NCI-H1048 (cell line): ENCODE results near the gene PTTG1IP.
"Not testable (repeated sequence)": the region's sequence is repeated elsewhere in the genome, so short reads cannot be mapped to it uniquely, and the experiment has no call there.

Experiments
- DNase-seq: peaks from one replicate; lab custom pipeline; 2025; lab: John Stamatoyannopoulos, UW

Gene PTTG1IP

DNA sequence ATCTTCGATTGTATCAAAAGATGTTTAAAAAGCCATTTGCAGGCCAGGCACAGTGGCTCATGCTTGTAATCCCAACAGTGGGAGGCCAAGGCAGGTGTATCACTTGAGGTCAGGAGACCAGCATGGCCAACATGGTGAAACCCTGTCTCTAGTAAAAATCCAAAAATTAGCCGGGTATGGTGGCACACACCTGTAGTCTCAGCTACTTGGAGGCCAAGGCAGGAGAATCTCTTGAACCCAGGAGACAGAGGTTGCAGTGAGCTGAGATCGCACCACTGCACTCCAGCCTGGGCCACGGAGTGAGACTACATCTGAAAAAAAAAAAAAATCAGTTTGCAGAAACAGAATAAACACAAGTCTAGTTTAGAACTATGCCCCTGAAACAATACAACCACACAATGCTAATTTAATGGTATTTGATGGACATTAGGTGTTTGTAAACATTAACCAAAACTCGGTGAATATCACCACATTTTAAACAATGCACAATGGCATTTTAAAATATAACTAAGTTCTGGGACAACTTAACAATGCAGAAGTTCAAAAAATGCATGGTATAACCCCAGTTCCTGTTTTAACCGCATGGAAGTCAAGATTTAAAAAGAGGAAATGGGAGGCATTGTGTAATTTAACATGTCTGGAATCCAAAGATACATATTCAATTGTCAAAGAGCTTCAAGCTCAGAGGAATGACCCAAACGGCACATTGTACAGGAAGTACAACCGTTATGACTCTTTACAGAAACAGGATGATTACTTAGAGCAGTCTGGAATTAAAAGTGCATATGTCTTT, 7.1 kb upstream of the PTTG1IP start:
- no peak for DNase-seq

GRCh38 chr21:44879238-44879637, 5.7 kb upstream of the PTTG1IP start:
- not testable (repeated sequence) for DNase-seq

DNA sequence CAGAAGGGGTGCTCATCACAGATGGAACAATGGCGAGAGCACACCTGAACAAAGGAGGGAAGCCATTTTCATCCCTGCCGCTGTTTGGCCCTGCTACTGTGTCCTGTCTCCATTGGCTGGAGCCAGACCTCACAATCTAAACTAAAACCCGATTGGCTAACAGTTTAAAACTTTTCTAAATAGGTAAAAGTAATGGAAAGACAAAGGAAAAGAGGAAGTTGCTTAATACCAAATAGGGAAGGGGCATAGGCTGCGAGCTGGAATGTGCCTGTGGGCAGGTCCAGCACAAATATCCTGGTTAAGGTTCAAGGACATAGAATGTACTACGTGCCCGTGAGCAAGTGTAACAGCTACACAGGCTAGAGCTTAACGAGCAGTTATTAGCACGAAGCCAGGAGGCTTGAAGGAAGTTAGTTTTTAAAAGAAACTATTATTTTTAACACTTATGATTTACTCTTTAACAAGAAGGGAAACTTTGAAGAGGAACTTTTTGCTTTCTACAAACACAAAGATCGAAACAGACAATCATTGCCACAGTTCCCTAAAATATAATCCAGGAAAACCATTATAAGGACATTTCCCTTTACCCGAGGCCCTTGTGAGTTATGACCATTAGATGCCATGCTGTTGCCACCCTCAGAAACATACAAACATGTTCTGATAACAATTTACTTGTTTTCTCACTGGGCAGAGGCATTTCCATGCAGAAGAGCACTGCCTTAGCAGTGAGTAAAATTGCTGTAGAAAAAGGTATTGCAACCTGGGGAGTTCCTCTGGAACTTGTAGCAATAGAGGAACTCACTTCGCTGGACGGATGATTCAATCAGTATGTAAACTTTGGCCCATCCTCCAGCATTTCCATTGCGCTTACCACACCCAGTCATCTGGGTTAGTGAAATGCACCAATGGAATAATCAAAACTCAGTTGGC, 4.8 kb upstream of the PTTG1IP start:
- no peak for DNase-seq

DNA sequence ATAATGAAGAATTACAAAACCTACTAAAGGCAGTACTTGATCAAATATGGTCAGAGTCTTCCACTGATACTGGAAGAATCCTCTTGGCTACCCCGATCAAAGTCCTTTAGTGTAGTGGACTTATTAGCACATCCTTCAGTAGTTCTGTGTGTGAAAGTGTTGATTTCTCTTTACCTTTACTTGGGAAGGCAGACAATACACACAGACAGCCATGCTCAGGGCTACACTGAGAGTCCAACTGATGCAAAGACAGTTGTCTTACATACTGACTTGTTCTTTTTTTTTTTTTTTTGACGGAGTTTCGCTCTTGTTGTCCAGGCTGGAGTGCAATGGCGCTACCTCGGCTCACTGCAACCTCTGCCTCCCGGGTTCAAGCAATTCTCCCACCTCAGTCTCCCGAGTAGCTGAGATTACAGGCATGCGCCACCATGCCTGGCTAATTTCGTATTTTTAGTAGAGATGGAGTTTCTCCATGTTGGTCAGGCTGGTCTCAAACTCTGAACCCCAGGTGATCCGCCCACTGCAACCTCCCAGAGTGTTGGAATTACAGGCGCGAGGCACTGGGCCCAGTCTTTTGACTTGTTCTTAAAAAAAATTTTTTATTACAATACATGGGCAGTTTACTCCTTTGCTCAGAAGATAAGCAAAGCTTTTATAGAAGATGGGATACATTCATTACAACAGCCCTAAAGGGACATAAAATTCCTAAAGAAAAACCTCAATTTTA, 3.5 kb upstream of the PTTG1IP start:
- no peak for DNase-seq

DNA sequence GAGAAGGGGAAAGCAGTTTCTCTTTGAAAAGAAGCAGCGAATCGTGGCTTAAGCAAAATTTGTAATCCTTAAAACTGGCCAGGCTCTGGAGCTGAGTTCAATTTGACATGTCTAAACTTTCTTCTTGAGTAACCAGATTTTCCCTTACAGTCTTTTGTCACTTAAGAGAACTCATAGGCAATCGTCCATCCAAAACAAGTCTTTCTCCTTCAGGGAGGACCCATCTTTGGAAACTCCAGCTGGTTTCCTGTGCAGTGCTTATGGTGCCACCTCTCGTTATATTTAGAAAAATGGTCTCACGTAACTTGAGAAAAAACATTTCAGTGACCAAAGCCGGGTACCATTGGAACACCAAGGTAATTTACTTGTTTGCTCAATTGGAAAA, 1.8 kb upstream of the PTTG1IP start:
- DNase-seq, result no peak

DNA sequence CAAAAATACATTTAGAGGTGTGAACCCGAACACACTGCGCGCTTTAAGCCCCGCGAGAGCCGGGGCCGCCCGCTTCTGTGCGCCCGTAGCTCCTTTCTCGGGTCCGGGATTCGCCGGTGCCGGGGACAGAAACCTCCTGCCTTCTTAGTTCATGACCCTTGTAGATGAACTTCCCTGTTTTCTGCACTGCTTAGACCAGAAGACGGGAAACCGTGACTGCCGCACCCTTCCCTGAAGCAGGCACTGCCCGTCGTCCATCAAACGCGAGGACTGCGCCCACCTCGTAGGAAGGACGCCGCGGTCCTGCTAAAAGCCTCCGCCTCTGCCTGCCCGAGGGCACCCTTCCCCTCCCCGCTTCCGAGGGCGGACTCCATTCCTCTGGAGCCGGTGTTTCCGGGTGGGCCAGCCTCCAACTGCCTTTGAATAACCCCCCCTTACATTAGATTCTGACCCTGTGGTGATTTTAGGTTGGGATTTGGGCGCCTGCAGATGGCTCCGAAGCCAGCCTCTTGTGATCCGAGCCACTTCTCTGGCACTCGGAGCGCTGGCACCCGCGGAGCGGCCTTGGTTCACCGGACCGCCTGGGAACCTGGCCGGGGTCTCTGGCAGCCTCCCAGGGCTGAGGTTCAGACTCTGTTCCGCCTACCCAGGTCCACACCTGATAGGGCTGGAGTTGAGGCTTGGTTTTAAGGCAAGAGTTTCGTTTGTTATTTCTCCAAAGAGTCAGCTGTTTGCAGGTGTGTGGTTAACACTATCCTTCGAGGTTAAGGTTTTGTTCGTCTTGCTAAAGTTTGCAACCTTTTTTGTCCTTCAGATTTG, 1.2 kb upstream of the PTTG1IP start:
- DNase-seq, result no peak

- no peak for DNase-seq
These were observed 678 bp upstream of the PTTG1IP start for GRCh38 chr21:44874240-44874496.

GRCh38 chr21:44872649-44873355, 688 bp downstream of the PTTG1IP start:
- DNase-seq, result no peak

DNA sequence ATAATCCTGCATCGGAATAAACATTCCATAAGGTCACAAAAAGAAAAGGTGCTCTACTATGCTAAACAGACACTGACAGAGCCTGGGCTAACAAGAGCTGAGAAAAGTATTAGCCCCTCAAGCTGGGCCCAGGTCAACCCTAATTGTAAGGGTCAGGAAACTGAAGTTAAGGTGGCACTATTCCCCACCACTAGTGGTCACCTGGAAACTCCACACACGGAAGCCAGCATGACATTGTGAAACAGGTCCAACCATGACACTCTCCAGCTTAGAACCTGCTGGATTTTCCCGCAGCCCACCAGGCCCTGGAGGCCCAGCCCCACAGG, 1.2 kb downstream of the PTTG1IP start:
- DNase-seq, result no peak

- no peak for DNase-seq
These were observed 1.8 kb downstream of the PTTG1IP start for GRCh38 chr21:44871576-44872269.

GRCh38 chr21:44870748-44871495, 2.6 kb downstream of the PTTG1IP start:
- no peak for DNase-seq

GRCh38 chr21:44869781-44870747, 3.4 kb downstream of the PTTG1IP start:
- DNase-seq, result no peak

GRCh38 chr21:44868707-44869106, 4.8 kb downstream of the PTTG1IP start:
- DNase-seq, result no peak

DNA sequence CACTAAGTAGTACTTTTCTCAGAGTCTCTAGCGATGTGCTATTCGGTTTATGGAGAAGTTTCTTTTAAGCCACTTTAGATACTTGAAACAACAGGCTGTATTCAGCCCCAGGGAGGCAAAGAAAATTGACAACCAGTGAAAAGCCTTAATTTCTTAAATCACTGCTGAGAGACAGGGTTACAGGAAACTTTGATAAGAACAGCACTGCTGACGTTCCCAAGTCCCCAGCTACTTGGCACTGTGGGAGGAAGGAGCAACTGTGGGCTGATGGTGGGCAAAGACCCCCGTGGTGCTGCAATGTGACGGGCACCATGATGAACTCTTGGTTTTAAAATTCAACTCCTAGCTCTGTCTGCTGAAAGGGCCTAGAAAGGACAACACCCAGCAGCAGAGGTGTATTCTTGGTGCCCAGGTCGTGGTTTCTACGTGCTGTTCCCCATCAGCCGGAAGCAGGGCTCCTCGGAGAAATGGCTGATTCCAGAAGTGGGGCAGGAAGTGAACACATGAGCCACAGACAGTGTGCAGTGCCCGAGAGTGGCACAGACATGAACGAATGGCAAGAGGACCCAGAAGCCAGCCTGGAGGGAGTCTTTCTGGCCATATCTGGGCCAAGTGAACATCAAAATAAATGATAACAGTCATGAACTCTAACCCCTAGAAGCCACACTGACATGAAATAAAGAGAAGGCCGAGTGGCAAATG, 5.3 kb downstream of the PTTG1IP start:
- DNase-seq, result no peak

DNA sequence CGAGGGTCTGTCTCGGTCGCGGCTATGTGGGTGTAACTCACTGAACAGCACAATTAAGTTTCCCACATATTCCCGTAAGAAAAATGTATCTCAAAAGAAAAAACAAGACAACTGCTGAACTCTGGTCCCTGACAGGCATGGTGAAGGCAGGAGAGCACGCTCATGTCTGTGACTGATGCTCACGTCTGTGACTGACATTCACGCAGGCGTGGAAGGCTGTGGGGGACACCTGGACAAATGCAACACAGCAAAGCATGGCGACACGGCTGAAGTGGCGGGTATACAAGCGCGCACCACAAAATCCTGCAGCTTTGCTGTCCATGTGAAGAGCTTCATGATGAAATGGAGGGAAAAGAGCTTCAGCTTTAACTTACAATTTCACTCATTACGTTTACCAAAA, 6.0 kb downstream of the PTTG1IP start:
- no peak for DNase-seq

DNA sequence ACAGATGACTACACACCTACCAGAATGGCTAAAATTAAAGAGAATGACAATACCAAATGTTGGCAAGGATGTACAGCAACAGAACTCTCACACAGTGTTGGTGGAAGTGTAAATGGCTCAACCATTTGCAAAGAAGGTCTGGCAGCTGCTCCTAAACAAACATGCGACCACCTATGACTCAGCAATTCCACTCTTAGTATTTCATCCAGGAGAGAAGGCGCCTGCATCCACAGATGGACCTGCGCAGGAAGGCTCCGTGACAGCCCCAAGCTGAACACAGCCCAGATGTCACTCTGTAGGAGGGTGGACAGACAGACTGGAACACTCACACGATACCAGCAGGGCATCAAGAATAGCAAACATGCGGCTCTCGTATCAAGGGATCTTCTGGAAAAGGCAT, 6.7 kb downstream of the PTTG1IP start:
- DNase-seq, result no peak

- no peak for DNase-seq
These were observed 7.8 kb downstream of the PTTG1IP start for GRCh38 chr21:44865561-44866280.
